T47D (cell line): ENCODE measurements around the gene TCEANC.

Experiments used
- DNase-seq, 2 experiments: peaks; one replicate each; pipeline versions ENCODE4 v3.0.0 to v3.0.0-alpha.2; 2011 to 2012; ENCODE audit warnings: low read depth in 1 of 2, low spot score in 1 of 2
- JUND ChIP-seq: IDR thresholded peaks from 2 replicates; pipeline ENCODE4 v1.6.1; 2012; ENCODE audit warnings: low read depth
- in situ Hi-C: cut with HindIII; loops from 2 replicates; pipeline ENCODE4 v1.10.0; 2016; ENCODE audit warnings: low sequenced_read_pairs, low pct_unique_long_range_greater_than_20kb

The TCEANC gene

GRCh38 chrX:13698432-13698831 is 45.5 kb downstream of the TCEANC start:
- DNase-seq, result no peak
- TF ChIP-seq JUND, result no peak
- in situ Hi-C loops, result no loop called here

GRCh38 chrX:13699183-13699826 is 46.4 kb downstream of the TCEANC start:
- in situ Hi-C loops, result no loop called here
- TF ChIP-seq JUND, result no peak
- DNase-seq, result no peak

- no peak for DNase-seq
- in situ Hi-C loops, result no loop called here
- no peak for TF ChIP-seq JUND
Observed at GRCh38 chrX:13700380-13700779, 47.4 kb downstream of the TCEANC start.

GRCh38 chrX:13702111-13702789 is 49.3 kb downstream of the TCEANC start:
- TF ChIP-seq JUND, result no peak
- no peak for DNase-seq
- in situ Hi-C loops, result no loop called here

GRCh38 chrX:13703135-13703534 is 50.2 kb downstream of the TCEANC start:
- in situ Hi-C loops, result no loop called here
- DNase-seq, result no peak
- TF ChIP-seq JUND, result no peak

GRCh38 chrX:13703589-13703988 is 50.6 kb downstream of the TCEANC start:
- DNase-seq, result no peak
- in situ Hi-C loops, result no loop called here
- TF ChIP-seq JUND, result no peak

- in situ Hi-C loops, result no loop called here
- no peak for TF ChIP-seq JUND
- no peak for DNase-seq
Observed at GRCh38 chrX:13711141-13711540, 58.2 kb downstream of the TCEANC start.
